GM18498 (cell line): ENCODE data around the gene CBLN4.

Experiments
- ATAC-seq: cut with Tn5 transposase; IDR thresholded peaks from one replicate; pipeline ENCODE4 v1.9.1; 2021; ENCODE audit warnings: mild to moderate bottlenecking, moderate library complexity; ENCODE audit not compliant: unreplicated experiment

CBLN4 gene

DNA sequence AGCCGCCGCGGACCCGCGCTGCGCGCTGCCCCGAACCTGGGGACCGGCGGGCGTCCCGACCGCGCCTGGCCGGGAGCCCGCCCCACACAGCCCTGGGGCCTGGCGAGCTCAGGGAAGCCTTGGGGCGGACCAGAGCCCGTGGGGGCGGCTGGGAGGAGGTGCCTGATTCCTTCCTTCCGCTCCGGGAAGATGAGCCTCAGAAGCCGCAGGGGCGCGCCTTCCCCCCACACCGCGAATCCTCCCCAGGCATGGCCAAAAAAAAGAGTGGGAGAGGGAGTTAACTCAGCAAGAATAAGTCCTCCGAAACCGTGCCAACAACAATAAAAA, at the start of gene CBLN4:
Gene CBLN4 (minus strand): TSS at position 131 of the 327 bp plus-strand sequence. CDS start 1,348 bp downstream, outside the sequence.
- no peak for ATAC-seq

DNA sequence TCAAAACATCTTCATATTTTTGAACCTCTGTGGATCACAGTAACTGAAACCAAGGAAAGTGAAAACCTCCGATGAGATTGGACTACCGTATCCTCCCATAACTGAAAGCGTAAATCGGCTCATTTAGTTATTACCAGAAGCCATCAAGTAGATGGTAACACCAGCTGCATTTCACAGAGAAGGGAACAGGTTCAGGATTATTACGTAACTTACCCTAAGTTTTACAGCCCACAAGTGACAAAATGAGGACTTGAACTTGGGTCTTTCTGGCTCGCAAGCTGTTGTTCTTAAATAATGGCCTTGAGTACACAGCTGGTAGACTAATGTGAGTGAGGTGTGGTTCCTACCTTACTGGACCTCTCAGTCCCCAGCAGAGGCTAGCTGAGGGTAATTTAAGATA, 37.9 kb upstream of the CBLN4 start:
- no peak for ATAC-seq

DNA sequence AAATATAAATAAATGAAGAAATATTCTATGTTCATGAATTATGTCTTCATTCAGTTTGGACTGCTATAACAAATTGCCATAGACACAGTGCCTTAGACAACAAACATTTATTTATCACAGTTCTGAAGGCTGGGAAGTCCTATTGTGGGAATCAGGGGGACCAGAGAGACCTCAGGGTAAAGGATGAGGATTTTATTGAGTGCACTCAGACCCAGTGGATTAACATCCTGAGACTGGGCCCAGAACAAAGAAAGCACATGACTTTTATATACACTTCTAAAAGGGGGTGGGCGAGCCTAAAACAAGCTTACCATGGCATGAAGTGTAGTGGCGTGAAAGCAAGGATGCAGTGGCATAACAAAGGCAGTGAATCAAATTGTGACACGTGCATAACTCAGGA, 26.9 kb upstream of the CBLN4 start:
- ATAC-seq = no peak

DNA sequence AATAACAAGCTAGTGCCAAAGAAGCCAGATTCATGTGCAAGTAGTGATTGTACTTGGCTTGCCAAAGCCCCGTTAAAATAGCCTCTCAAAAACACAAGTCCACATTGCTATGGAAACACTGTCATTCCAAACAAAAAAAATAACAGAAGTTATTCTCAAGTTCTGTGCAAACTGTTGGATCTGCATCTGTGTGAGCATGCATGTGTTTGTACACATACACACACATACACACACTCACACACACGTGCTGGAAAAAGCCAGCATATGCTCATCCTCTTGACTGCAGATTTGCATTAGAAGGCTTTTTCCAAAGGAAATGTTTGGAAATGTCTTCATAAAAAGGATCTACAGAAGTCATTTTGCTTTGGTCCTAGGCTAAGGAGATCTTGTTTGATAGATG, 13.4 kb upstream of the CBLN4 start:
- ATAC-seq = no peak

- ATAC-seq = no peak
Observed at GRCh38 chr20:56018194-56018593, 12.9 kb upstream of the CBLN4 start.

- ATAC-seq = no peak
Observed at GRCh38 chr20:56017560-56017959, 12.2 kb upstream of the CBLN4 start.

GRCh38 chr20:56014998-56015397, 9.7 kb upstream of the CBLN4 start:
- ATAC-seq = no peak

- no peak for ATAC-seq
Observed at GRCh38 chr20:56014151-56014550, 8.8 kb upstream of the CBLN4 start.

DNA sequence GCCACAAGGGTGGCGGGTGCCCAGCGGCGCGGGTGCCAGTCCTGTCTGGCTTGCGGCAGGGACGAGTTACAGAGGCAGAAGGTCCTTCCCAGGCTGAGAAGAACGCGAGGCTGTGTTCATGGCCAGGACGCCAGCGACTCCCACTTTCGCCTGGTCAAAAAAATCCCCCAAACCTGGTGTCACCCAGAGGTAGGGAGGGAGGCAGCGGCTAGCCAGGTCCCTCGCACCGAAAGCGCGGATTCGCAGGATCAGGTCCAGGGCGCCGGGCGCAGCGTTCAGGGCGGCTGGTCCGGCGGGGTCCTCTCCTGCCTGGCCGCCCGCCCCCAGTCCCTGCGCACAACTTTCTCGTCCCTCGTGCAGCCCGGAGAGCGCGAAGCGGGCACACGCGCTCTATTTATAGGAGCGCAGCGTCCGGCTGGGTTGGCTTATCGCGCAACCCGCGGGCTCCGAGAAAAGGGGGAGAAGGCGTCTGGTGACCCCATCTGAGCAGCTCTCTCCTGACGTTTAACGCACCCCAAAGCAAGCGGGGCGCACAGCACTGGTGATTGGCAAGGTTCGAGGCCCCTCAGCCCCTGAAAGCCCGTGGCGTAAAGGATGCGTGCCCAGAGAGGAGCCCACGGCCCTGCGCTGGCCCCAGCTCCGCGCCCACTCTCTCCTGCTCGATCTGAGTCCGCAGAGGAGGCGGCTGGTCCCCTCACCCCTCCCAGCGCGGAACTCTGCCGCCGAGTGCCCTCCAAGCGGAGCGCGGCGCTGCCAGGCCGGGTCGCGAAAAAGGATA, 519 bp downstream of the CBLN4 start:
- no peak for ATAC-seq

DNA sequence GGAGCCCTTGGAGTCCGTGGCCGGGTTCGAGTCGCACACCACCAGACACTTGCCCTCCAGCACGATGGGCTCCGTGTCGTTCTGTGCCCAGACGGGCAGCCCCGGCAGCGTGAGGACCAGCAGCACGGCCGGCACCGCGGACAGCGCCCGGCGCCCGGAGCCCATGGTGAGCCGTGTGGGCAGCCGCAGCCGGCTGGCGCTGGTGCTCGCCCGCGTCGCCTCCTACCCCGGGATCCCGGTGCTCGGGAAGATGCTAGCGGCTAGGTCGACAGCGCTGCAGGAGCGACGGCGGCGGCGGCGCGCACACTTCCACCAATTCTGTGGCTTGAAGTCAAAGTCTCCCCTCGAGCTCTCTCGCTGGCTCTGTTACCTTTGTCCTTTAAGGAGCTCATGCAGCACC, 1.3 kb downstream of the CBLN4 start:
- no peak for ATAC-seq

GRCh38 chr20:56002908-56003800, 2.2 kb downstream of the CBLN4 start:
- no peak for ATAC-seq

GRCh38 chr20:56001890-56002289, 3.4 kb downstream of the CBLN4 start:
- no peak for ATAC-seq

DNA sequence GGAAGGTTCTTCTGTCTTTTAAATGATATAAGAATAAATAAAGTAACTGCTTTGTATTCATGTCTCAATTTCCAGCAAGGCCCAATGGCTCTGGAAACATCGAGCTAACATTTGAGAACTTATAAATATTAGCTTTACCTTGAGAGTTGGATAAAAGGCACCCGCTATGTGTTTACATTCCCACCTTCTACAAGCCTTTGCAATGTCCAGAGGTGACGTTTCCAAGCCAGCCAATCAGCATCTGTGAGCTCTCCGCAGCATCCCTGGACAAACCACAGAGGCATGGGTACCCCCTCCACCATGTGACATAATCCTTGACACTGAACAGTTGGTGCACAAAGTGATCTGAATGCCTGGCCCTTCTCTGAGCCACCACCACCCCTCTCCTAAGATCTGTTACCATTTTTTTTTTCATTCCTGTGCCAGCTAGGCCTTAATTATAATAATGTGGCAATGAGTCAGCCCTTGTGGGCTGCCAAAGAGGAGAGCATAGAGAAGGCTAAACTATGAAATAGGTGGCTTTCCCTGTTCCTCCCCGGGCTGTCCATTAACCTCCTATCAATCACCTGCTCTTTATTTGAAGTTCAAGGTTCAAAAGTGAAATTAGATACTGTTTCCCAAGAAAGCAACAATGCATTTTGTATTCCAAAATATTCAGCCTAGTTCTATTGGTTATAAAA, 4.1 kb downstream of the CBLN4 start:
- no peak for ATAC-seq

DNA sequence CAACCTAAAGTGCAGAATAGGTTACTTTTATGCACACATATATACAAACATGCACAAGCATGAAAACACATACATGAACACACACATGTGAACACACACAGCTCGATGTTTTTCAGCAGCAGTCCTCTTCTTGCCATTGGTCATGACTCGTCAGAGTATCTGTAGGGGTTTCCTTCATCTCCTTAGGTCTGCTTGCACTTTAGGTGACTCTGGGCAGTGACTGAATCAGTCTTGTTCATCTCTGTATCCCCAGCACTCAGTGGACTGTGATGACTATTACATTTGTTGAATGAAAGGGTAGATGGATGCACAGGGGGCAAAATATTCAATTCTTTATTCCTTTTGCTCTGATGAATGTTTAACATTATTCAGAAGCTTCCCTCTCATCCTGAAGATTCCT, 26.8 kb downstream of the CBLN4 start:
- no peak for ATAC-seq

DNA sequence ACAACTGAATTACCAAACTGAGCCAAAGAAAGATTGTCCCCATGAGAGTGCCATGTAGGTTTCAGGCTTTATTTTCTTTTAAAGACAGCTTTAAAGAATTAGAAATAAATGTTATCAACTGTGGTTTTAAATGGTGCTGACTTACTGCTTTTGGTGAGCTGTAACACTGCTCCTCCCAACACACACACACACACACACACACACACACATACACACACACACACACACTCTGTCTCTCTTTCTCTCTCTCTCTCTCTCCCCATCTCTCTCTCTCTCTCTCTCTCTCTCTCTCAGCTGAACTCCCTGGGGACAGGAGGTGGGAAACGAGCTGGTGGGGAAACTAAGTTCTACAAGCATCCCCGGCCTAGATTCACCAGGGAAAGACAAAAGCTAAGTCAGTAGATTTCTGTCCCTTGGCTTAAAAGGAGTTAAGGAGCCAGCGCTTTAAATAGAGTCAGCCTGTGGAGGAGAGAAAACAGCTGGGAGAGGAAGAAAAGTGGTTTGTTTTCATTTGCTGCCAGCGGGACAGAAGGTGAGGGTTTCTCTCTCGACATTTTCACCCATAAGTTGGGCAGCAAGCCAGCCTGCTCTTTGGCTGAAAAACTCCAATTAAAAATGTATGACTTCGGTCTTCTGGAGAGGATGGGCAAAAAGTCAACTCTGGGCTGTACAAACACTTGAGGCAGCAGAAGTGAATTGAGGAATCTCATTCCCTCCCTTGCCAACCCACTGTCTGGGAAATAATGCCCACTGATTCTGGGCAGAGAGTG, 27.4 kb downstream of the CBLN4 start:
- no peak for ATAC-seq

- ATAC-seq = no peak
Observed at GRCh38 chr20:55974491-55975202, 30.7 kb downstream of the CBLN4 start.

DNA sequence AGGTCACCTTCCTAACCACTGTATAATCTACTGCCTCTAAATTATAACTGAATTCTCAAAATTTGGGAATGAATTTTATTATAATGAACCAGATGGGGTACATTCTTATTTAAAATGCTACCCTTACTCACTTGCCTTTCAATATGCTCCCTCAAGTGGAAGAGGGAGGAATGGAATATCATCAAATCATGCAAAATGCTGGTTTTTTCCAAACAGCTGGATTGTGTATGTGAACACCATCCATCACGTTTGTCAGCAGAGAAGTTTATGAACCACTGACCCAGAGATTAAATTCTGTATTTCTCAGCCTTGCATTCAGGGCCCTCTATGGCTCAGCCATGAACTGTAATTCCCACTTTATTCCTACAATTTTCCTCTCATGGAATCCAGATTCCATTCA, 40.5 kb downstream of the CBLN4 start:
- ATAC-seq = no peak

- ATAC-seq = no peak
Observed at GRCh38 chr20:55961376-55962330, 43.7 kb downstream of the CBLN4 start.

DNA sequence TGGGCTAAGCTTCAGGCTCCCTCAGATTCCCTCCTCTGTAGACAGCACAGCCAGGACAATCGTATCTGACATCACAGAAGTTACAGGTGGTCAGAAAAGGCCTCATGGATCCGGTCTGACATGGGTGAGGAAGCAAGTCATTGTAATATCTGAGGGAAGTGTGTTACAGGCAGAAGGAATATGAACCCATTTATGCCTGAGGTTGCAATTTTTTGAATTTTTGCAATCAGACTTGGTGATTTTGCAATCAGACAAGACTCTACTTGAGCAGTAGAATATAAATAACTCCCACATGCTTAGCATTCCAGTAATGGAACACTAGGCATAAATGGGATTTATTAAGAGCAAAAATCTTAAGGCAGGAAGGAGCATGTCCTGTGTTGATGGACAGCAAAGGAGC, 52.1 kb downstream of the CBLN4 start:
- ATAC-seq = no peak
